HG02981 (cell line): ENCODE data around the gene ATXN1.

ENCODE experiments used
- ATAC-seq: cut with Tn5 transposase; IDR thresholded peaks from one replicate; pipeline ENCODE4 v1.9.1; 2021; ENCODE audit warnings: mild to moderate bottlenecking, moderate library complexity; ENCODE audit not compliant: unreplicated experiment

The ATXN1 gene

GRCh38 chr6:16305788-16306187 is 455.5 kb downstream of the ATXN1 start:
- ATAC-seq = peak; percentile 16

GRCh38 chr6:16305246-16305725 is 456.0 kb downstream of the ATXN1 start:
- ATAC-seq = peak; percentile 68

- ATAC-seq = no peak
Observed at GRCh38 chr6:16302721-16303552, 458.3 kb downstream of the ATXN1 start.

GRCh38 chr6:16301511-16301910 is 459.7 kb downstream of the ATXN1 start:
- ATAC-seq = peak; percentile 67

GRCh38 chr6:16299861-16300260 is 461.4 kb downstream of the ATXN1 start:
- ATAC-seq = no peak

- no peak for ATAC-seq
Observed at GRCh38 chr6:16296061-16296670, 465.1 kb downstream of the ATXN1 start.

GRCh38 chr6:16295471-16295870 is 465.8 kb downstream of the ATXN1 start:
- ATAC-seq = no peak

- ATAC-seq = no peak
Observed at GRCh38 chr6:16295060-16295459, 466.2 kb downstream of the ATXN1 start.

GRCh38 chr6:16294371-16294770 is 466.9 kb downstream of the ATXN1 start:
- ATAC-seq = no peak

GRCh38 chr6:16292942-16293341 is 468.3 kb downstream of the ATXN1 start:
- no peak for ATAC-seq

GRCh38 chr6:16292432-16292831 is 468.8 kb downstream of the ATXN1 start:
- ATAC-seq = no peak

GRCh38 chr6:16291739-16292138 is 469.5 kb downstream of the ATXN1 start:
- no peak for ATAC-seq

- no peak for ATAC-seq
Observed at GRCh38 chr6:16288163-16288562, 473.1 kb downstream of the ATXN1 start.

GRCh38 chr6:16286151-16286522 is 475.1 kb downstream of the ATXN1 start:
- ATAC-seq = no peak

GRCh38 chr6:16285467-16286150 is 475.7 kb downstream of the ATXN1 start:
- no peak for ATAC-seq

- no peak for ATAC-seq
Observed at GRCh38 chr6:16284472-16284871, 476.8 kb downstream of the ATXN1 start.

- ATAC-seq = no peak
Observed at GRCh38 chr6:16282370-16282769, 478.9 kb downstream of the ATXN1 start.

- no peak for ATAC-seq
Observed at GRCh38 chr6:16279243-16279642, 482.0 kb downstream of the ATXN1 start.

- ATAC-seq = no peak
Observed at GRCh38 chr6:16278750-16279149, 482.5 kb downstream of the ATXN1 start.

GRCh38 chr6:16278048-16278724 is 483.1 kb downstream of the ATXN1 start:
- ATAC-seq = no peak
